GM12878 (cell line): ENCODE results near the gene DHX16. TPM values are rescaled to one million over a fixed set of nuclear protein-coding genes. Genes with fewer than 3 reads are reported as not detected.

Experiments
- BACH1 ChIP-seq: fragments of 450-650 bp; IDR thresholded peaks from 2 replicates; pipeline ENCODE4 v1.6.1; 2017; ENCODE audit warnings: mild to moderate bottlenecking, borderline replicate concordance
- BCLAF1 ChIP-seq: fragments of 450-650 bp; IDR thresholded peaks from 2 replicates; pipeline ENCODE4 v1.6.1; 2017; ENCODE audit warnings: antibody characterized with exemption, mild to moderate bottlenecking, moderate library complexity
- BHLHE40 ChIP-seq, 2 experiments: fragments of 450-650 bp in 1 of 2; IDR thresholded peaks; 2 replicates each; pipeline ENCODE4 v1.6.1; 2011 to 2017; ENCODE audit warnings: low read depth in 2 of 2, borderline replicate concordance in 1 of 2, improper control_type of control experiment in 1 of 2, low read length in 1 of 2, mild to moderate bottlenecking in 1 of 2
- CREM ChIP-seq: IDR thresholded peaks from 2 replicates; pipeline ENCODE4 v1.6.1; 2014; ENCODE audit warnings: antibody characterized with exemption, low read depth
- DPF2 ChIP-seq: fragments of 450-650 bp; IDR thresholded peaks from 2 replicates; pipeline ENCODE4 v1.6.1; 2017; ENCODE audit warnings: mild to moderate bottlenecking
- EP300 ChIP-seq, 2 experiments: fragments of 150-350 bp in 1 of 2; IDR thresholded peaks; 2 replicates each; pipeline ENCODE4 v1.6.1; 2011 to 2012; ENCODE audit warnings: low read depth in 2 of 2, low read length in 2 of 2, borderline replicate concordance in 1 of 2, improper control_type of control experiment in 1 of 2, inconsistent platforms in 1 of 2; ENCODE audit not compliant: control insufficient read depth in 1 of 2
- HDAC2 ChIP-seq: fragments of 200-600 bp; sonication (generic); IDR thresholded peaks from 2 replicates; pipeline ENCODE4 v1.6.1; 2017
- HDAC6 ChIP-seq: fragments of 200-600 bp; sonication (generic); IDR thresholded peaks from one replicate; pipeline ENCODE4 v1.8.0; 2017; ENCODE audit warnings: antibody characterized with exemption; ENCODE audit not compliant: unreplicated experiment
- KDM1A ChIP-seq: fragments of 200-600 bp; sonication (generic); IDR thresholded peaks from 2 replicates; pipeline ENCODE4 v1.6.1; 2016; ENCODE audit warnings: borderline replicate concordance
- MYC ChIP-seq: IDR thresholded peaks from 2 replicates; pipeline ENCODE4 v1.6.1; 2011; ENCODE audit warnings: mild to moderate bottlenecking, low read length, moderate library complexity, inconsistent platforms; ENCODE audit not compliant: insufficient read depth, insufficient replicate concordance, insufficient read length, severe bottlenecking
- NR2C2 ChIP-seq: IDR thresholded peaks from 2 replicates; pipeline ENCODE4 v1.6.1; 2011; ENCODE audit warnings: borderline replicate concordance, low read depth; ENCODE audit not compliant: control insufficient read depth, insufficient read length
- PML ChIP-seq: IDR thresholded peaks from 2 replicates; pipeline ENCODE4 v1.6.1; 2012; ENCODE audit warnings: low read length, inconsistent platforms
- SMAD5 ChIP-seq: IDR thresholded peaks from 2 replicates; pipeline ENCODE4 v1.6.1; 2016; ENCODE audit warnings: antibody characterized with exemption, low read depth
- SUPT20H ChIP-seq: IDR thresholded peaks from 2 replicates; pipeline ENCODE4 v1.6.1; 2011; ENCODE audit warnings: low read depth, mild to moderate bottlenecking, low read length, moderate library complexity, borderline replicate concordance; ENCODE audit not compliant: control insufficient read depth
- YBX1 ChIP-seq: fragments of 450-650 bp; IDR thresholded peaks from 2 replicates; pipeline ENCODE4 v1.6.1; 2016; ENCODE audit warnings: antibody characterized with exemption
- ZNF274 ChIP-seq: IDR thresholded peaks from one replicate; pipeline ENCODE4 v1.8.0; 2011; ENCODE audit not compliant: insufficient read length, insufficient read depth
- polyA plus RNA-seq, 11 experiments: library from polyadenylated mRNA; depleted of rRNA in 4 of 11; unstranded in 6 of 11; stranded (reverse) in 5 of 11; fragments of >200 nt; fragmentation: Nextera tagmentation in 4 of 11; fragmentation: Illumina TruSeq in 1 of 11; extraction: Ambion mirVana in 4 of 11; extraction: Trizol in 1 of 11; gene quantifications; 1 replicate in 1 of 11; 2 replicates in 10 of 11; pipeline versions ENCODE4 v1.2.1 to v1.2.3, GENCODE V29; 2011 to 2016; ENCODE audit warnings: inconsistent platforms in 2 of 11, missing spikeins in 2 of 11, low read depth in 1 of 11
- total RNA-seq, 4 experiments: library from RNA; depleted of rRNA in 3 of 4; stranded (reverse); fragments of >200 nt in 3 of 4; fragmentation: Illumina TruSeq in 1 of 4; extraction: Trizol in 1 of 4; gene quantifications; 2 replicates each; pipeline versions ENCODE4 v1.2.1 to v1.2.3, GENCODE V29; 2013 to 2021
- TF ChIP-seq, protein P1 (sequence below): IDR thresholded peaks from 2 replicates; pipeline ENCODE4 v1.6.1; 2011; ENCODE audit warnings: mild to moderate bottlenecking, low read depth, low read length, moderate library complexity; ENCODE audit not compliant: insufficient replicate concordance
- TF ChIP-seq, protein P2 (sequence below): fragments of 450-650 bp; IDR thresholded peaks from 2 replicates; pipeline ENCODE4 v1.6.1; 2017; ENCODE audit warnings: mild to moderate bottlenecking, moderate library complexity

Gene DHX16
- total and polyA plus RNA-seq, 10 of the 15 experiments (the other 5 are each of a cell fraction or from before 2014, with no cell fraction given) = 10.1 to 41.4 (median 38.3) TPM

- TF ChIP-seq PML = no peak
- TF ChIP-seq HDAC2 = no peak
- peak; percentile 39 to 52; a peak in 1 of 4 replicates for TF ChIP-seq EP300 (IDR thresholded peaks at IDR 0.05; ENCODE audit: borderline replicate concordance in 1 of 2, control insufficient read depth in 1 of 2, low read depth in 2 of 2, low read length in 2 of 2)
- TF ChIP-seq YBX1 = no peak
- TF ChIP-seq BHLHE40 (IDR thresholded peaks at IDR 0.05; ENCODE audit: borderline replicate concordance in 1 of 2, low read depth in 2 of 2, low read length in 1 of 2) = peak; percentile 50 to 87
- peak; percentile 88 for TF ChIP-seq BACH1
- peak; percentile 95 for TF ChIP-seq CREM
- TF ChIP-seq MYC = peak; percentile 47
- peak; percentile 98 for TF ChIP-seq DPF2
- peak; percentile 52 for TF ChIP-seq SMAD5
- TF ChIP-seq, protein P1, sequence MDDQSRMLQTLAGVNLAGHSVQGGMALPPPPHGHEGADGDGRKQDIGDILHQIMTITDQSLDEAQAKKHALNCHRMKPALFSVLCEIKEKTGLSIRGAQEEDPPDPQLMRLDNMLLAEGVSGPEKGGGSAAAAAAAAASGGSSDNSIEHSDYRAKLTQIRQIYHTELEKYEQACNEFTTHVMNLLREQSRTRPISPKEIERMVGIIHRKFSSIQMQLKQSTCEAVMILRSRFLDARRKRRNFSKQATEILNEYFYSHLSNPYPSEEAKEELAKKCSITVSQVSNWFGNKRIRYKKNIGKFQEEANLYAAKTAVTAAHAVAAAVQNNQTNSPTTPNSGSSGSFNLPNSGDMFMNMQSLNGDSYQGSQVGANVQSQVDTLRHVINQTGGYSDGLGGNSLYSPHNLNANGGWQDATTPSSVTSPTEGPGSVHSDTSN = peak; percentile 97
- TF ChIP-seq ZNF274 = no peak
- TF ChIP-seq KDM1A = no peak
- no peak for TF ChIP-seq BCLAF1
- no peak for TF ChIP-seq HDAC6
- TF ChIP-seq NR2C2 = no peak
- TF ChIP-seq, protein P2, sequence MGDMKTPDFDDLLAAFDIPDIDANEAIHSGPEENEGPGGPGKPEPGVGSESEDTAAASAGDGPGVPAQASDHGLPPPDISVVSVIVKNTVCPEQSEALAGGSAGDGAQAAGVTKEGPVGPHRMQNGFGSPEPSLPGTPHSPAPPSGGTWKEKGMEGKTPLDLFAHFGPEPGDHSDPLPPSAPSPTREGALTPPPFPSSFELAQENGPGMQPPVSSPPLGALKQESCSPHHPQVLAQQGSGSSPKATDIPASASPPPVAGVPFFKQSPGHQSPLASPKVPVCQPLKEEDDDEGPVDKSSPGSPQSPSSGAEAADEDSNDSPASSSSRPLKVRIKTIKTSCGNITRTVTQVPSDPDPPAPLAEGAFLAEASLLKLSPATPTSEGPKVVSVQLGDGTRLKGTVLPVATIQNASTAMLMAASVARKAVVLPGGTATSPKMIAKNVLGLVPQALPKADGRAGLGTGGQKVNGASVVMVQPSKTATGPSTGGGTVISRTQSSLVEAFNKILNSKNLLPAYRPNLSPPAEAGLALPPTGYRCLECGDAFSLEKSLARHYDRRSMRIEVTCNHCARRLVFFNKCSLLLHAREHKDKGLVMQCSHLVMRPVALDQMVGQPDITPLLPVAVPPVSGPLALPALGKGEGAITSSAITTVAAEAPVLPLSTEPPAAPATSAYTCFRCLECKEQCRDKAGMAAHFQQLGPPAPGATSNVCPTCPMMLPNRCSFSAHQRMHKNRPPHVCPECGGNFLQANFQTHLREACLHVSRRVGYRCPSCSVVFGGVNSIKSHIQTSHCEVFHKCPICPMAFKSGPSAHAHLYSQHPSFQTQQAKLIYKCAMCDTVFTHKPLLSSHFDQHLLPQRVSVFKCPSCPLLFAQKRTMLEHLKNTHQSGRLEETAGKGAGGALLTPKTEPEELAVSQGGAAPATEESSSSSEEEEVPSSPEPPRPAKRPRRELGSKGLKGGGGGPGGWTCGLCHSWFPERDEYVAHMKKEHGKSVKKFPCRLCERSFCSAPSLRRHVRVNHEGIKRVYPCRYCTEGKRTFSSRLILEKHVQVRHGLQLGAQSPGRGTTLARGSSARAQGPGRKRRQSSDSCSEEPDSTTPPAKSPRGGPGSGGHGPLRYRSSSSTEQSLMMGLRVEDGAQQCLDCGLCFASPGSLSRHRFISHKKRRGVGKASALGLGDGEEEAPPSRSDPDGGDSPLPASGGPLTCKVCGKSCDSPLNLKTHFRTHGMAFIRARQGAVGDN = no peak
- no peak for TF ChIP-seq SUPT20H
Observed at GRCh38 chr6:30717129-30717844, 44.5 kb upstream of the DHX16 start, which contains the start of gene MDC1 (continued).
